Measurements from ENCODE around the gene FGR.

FGR gene

GRCh38 chr1:27615346-27616192, 19.4 kb downstream of the FGR start:
- no peak for ATAC-seq
- TF ChIP-seq TSHZ2 (CRISPR knock-in tag; IDR thresholded peaks at IDR 0.05): no peak
- TF ChIP-seq, protein P1, sequence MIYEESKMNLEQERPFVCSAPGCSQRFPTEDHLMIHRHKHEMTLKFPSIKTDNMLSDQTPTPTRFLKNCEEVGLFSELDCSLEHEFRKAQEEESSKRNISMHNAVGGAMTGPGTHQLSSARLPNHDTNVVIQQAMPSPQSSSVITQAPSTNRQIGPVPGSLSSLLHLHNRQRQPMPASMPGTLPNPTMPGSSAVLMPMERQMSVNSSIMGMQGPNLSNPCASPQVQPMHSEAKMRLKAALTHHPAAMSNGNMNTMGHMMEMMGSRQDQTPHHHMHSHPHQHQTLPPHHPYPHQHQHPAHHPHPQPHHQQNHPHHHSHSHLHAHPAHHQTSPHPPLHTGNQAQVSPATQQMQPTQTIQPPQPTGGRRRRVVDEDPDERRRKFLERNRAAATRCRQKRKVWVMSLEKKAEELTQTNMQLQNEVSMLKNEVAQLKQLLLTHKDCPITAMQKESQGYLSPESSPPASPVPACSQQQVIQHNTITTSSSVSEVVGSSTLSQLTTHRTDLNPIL (CRISPR knock-in tag; IDR thresholded peaks at IDR 0.05; ENCODE audit: low read depth): no peak
- TF ChIP-seq OSR1 (CRISPR knock-in tag; IDR thresholded peaks at IDR 0.05): no peak
- TF ChIP-seq RARB (CRISPR knock-in tag; IDR thresholded peaks at IDR 0.05): no peak
- no peak for TF ChIP-seq SNAI2 (CRISPR knock-in tag; IDR thresholded peaks at IDR 0.05)
- TF ChIP-seq ZNF8 (CRISPR knock-in tag; IDR thresholded peaks at IDR 0.05): no peak
- TF ChIP-seq ISL1 (CRISPR knock-in tag; IDR thresholded peaks at IDR 0.05): no peak
- TF ChIP-seq ARNTL (CRISPR knock-in tag; IDR thresholded peaks at IDR 0.05; ENCODE audit: borderline replicate concordance, low read depth): no peak
- TF ChIP-seq TCF4 (CRISPR knock-in tag; IDR thresholded peaks at IDR 0.05; ENCODE audit: borderline replicate concordance): no peak
- no peak for TF ChIP-seq PATZ1 (CRISPR knock-in tag; IDR thresholded peaks at IDR 0.05; ENCODE audit: borderline replicate concordance)

GRCh38 chr1:27614625-27615344, 20.2 kb downstream of the FGR start:
- no peak for ATAC-seq
- TF ChIP-seq ZC3H10 (CRISPR knock-in tag; IDR thresholded peaks at IDR 0.05) (no peak), RARB (CRISPR knock-in tag; IDR thresholded peaks at IDR 0.05) (no peak), POU6F1 (CRISPR knock-in tag; IDR thresholded peaks at IDR 0.05; ENCODE audit: borderline replicate concordance, low read depth) (no peak), PPARA (CRISPR knock-in tag; IDR thresholded peaks at IDR 0.05; ENCODE audit: borderline replicate concordance) (no peak), ISL1 (CRISPR knock-in tag; IDR thresholded peaks at IDR 0.05) (no peak), ZFP3 (CRISPR knock-in tag; IDR thresholded peaks at IDR 0.05) (no peak), CSRNP3 (CRISPR knock-in tag; IDR thresholded peaks at IDR 0.05) (no peak), ARNTL (CRISPR knock-in tag; IDR thresholded peaks at IDR 0.05; ENCODE audit: borderline replicate concordance, low read depth) (no peak), ZFP30 (CRISPR knock-in tag; IDR thresholded peaks at IDR 0.05) (no peak), BACH2 (CRISPR knock-in tag; IDR thresholded peaks at IDR 0.05; ENCODE audit: borderline replicate concordance) (no peak), OSR1 (CRISPR knock-in tag; IDR thresholded peaks at IDR 0.05) (no peak), GLIS3 (CRISPR knock-in tag; IDR thresholded peaks at IDR 0.05) (no peak)
- TF ChIP-seq, protein P1 (CRISPR knock-in tag; IDR thresholded peaks at IDR 0.05; ENCODE audit: low read depth): no peak
